ENCODE results near the gene F11R.
"Not testable (repeated sequence)": the region's sequence is repeated elsewhere in the genome, so short reads cannot be mapped to it uniquely, and the experiment has no call there.

Gene F11R

GRCh38 chr1:161007369-161007768, 13.6 kb downstream of the F11R start:
- FAIRE-seq (no peak), DNase-seq (ENCODE audit: insufficient read length) (no peak)
- TF ChIP-seq TAF1 (IDR thresholded peaks at IDR 0.05; ENCODE audit: borderline replicate concordance, low read depth, low read length) (no peak), POLR2A (IDR thresholded peaks at IDR 0.05; ENCODE audit: low read depth, low read length) (no peak), POLR2AphosphoS5 (IDR thresholded peaks at IDR 0.05; ENCODE audit: low read depth, low read length) (no peak)

GRCh38 chr1:161006563-161006962, 14.4 kb downstream of the F11R start:
- DNase-seq (ENCODE audit: insufficient read length) (no peak), FAIRE-seq (no peak)
- TF ChIP-seq TAF1 (IDR thresholded peaks at IDR 0.05; ENCODE audit: borderline replicate concordance, low read depth, low read length) (no peak), POLR2A (IDR thresholded peaks at IDR 0.05; ENCODE audit: low read depth, low read length) (no peak), POLR2AphosphoS5 (IDR thresholded peaks at IDR 0.05; ENCODE audit: low read depth, low read length) (no peak)

GRCh38 chr1:161001525-161001924, 19.4 kb downstream of the F11R start:
- FAIRE-seq, result no peak
- TF ChIP-seq TAF1 (IDR thresholded peaks at IDR 0.05; ENCODE audit: borderline replicate concordance, low read depth, low read length) (no peak), POLR2A (IDR thresholded peaks at IDR 0.05; ENCODE audit: low read depth, low read length) (no peak), POLR2AphosphoS5 (IDR thresholded peaks at IDR 0.05; ENCODE audit: low read depth, low read length) (no peak)
- no peak for DNase-seq (ENCODE audit: insufficient read length)

- TF ChIP-seq TAF1 (IDR thresholded peaks at IDR 0.05; ENCODE audit: borderline replicate concordance, low read depth, low read length) (no peak), POLR2A (IDR thresholded peaks at IDR 0.05; ENCODE audit: low read depth, low read length) (no peak), POLR2AphosphoS5 (IDR thresholded peaks at IDR 0.05; ENCODE audit: low read depth, low read length) (no peak)
- no peak for FAIRE-seq
- DNase-seq (ENCODE audit: insufficient read length), result no peak
These were observed 20.0 kb downstream of the F11R start for GRCh38 chr1:161000736-161001480.

GRCh38 chr1:160999376-160999775, 21.6 kb downstream of the F11R start:
- FAIRE-seq (no peak), DNase-seq (ENCODE audit: insufficient read length) (no peak)
- TF ChIP-seq POLR2A (IDR thresholded peaks at IDR 0.05; ENCODE audit: low read depth, low read length), result no peak
- TF ChIP-seq POLR2AphosphoS5 (IDR thresholded peaks at IDR 0.05; ENCODE audit: low read depth, low read length), result no peak
- no peak for TF ChIP-seq TAF1 (IDR thresholded peaks at IDR 0.05; ENCODE audit: borderline replicate concordance, low read depth, low read length)

- TF ChIP-seq TAF1 (IDR thresholded peaks at IDR 0.05; ENCODE audit: borderline replicate concordance, low read depth, low read length) (no peak), POLR2AphosphoS5 (IDR thresholded peaks at IDR 0.05; ENCODE audit: low read depth, low read length) (no peak), POLR2A (IDR thresholded peaks at IDR 0.05; ENCODE audit: low read depth, low read length) (no peak)
- DNase-seq (ENCODE audit: insufficient read length), result no peak
- peak; percentile 90 for FAIRE-seq
These were observed 23.5 kb downstream of the F11R start for GRCh38 chr1:160997323-160998038.

- FAIRE-seq (no peak), DNase-seq (ENCODE audit: insufficient read length) (no peak)
- TF ChIP-seq POLR2AphosphoS5 (IDR thresholded peaks at IDR 0.05; ENCODE audit: low read depth, low read length) (no peak), POLR2A (IDR thresholded peaks at IDR 0.05; ENCODE audit: low read depth, low read length) (no peak), TAF1 (IDR thresholded peaks at IDR 0.05; ENCODE audit: borderline replicate concordance, low read depth, low read length) (no peak)
These were observed 24.8 kb downstream of the F11R start for GRCh38 chr1:160996178-160996577.

- FAIRE-seq (no peak), DNase-seq (ENCODE audit: insufficient read length) (no peak)
- no peak for TF ChIP-seq POLR2A (IDR thresholded peaks at IDR 0.05; ENCODE audit: low read depth, low read length)
- TF ChIP-seq POLR2AphosphoS5 (IDR thresholded peaks at IDR 0.05; ENCODE audit: low read depth, low read length), result no peak
- TF ChIP-seq TAF1 (IDR thresholded peaks at IDR 0.05; ENCODE audit: borderline replicate concordance, low read depth, low read length), result no peak
These were observed 27.3 kb downstream of the F11R start for GRCh38 chr1:160993544-160994193.

- DNase-seq (ENCODE audit: insufficient read length); FAIRE-seq: not testable (repeated sequence)
These were observed 28.9 kb downstream of the F11R start for GRCh38 chr1:160992036-160992435.

GRCh38 chr1:160987359-160988050, 33.4 kb downstream of the F11R start:
- DNase-seq (ENCODE audit: insufficient read length), result no peak
- FAIRE-seq, result no peak
- TF ChIP-seq POLR2A (IDR thresholded peaks at IDR 0.05; ENCODE audit: low read depth, low read length) (no peak), POLR2AphosphoS5 (IDR thresholded peaks at IDR 0.05; ENCODE audit: low read depth, low read length) (no peak), TAF1 (IDR thresholded peaks at IDR 0.05; ENCODE audit: borderline replicate concordance, low read depth, low read length) (no peak)

- no peak for TF ChIP-seq POLR2A (IDR thresholded peaks at IDR 0.05; ENCODE audit: low read depth, low read length)
- no peak for TF ChIP-seq TAF1 (IDR thresholded peaks at IDR 0.05; ENCODE audit: borderline replicate concordance, low read depth, low read length)
- no peak for TF ChIP-seq POLR2AphosphoS5 (IDR thresholded peaks at IDR 0.05; ENCODE audit: low read depth, low read length)
- DNase-seq (ENCODE audit: insufficient read length) (no peak), FAIRE-seq (no peak)
These were observed 35.2 kb downstream of the F11R start for GRCh38 chr1:160985723-160986122.

All from GM12892 (cell line).